ENCODE measurements around the gene EXOC3.

DNA sequence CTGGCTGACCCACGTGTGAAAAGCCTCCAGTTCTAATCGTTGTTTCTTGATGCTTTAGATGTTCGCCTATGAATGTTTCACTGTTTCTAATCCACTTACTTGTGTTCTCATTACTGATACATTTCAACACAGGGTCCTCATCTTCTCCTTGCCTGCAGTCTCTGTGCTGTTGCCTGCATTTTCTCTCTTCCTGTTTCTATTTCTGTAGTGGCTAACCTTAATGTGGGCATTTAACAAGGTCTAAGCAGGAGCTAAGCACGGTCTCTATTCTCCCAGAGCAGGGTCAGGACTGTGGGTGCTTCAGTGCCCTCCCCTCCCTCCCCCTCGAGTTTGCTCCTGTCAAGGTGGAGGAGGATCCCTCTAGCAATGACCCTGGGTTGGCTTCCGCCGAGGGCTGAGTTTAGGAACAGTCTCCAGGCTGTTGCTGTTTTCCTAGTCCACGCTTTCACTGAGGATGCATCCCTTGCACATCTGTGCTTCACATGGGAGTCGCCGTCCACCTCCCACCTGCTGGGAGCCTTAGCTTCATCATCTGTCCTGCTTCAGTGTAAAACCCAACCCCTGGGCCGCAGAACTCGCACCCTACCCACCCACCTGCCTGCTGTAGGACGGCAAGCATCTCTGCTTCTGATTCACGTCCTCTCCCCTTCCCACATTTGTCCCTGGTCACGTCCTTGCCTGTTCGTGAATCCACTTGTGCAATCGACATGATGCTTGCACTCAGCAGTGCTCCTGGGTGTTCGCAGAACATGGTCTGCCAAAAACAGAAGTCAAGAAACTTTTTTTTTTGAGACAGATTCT, 2.4 kb upstream of the EXOC3 start:
- TF ChIP-seq, protein P1, sequence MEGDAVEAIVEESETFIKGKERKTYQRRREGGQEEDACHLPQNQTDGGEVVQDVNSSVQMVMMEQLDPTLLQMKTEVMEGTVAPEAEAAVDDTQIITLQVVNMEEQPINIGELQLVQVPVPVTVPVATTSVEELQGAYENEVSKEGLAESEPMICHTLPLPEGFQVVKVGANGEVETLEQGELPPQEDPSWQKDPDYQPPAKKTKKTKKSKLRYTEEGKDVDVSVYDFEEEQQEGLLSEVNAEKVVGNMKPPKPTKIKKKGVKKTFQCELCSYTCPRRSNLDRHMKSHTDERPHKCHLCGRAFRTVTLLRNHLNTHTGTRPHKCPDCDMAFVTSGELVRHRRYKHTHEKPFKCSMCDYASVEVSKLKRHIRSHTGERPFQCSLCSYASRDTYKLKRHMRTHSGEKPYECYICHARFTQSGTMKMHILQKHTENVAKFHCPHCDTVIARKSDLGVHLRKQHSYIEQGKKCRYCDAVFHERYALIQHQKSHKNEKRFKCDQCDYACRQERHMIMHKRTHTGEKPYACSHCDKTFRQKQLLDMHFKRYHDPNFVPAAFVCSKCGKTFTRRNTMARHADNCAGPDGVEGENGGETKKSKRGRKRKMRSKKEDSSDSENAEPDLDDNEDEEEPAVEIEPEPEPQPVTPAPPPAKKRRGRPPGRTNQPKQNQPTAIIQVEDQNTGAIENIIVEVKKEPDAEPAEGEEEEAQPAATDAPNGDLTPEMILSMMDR (IDR thresholded peaks at IDR 0.05) = no peak
- TF ChIP-seq POLR2A (IDR thresholded peaks at IDR 0.05) = no peak
- no peak for TF ChIP-seq EP300 (IDR thresholded peaks at IDR 0.05)

Data from sigmoid colon (tissue), 4 donors.